HepG2 (cell line): ENCODE data around the gene SDK1. TPM values are rescaled to one million over a fixed set of nuclear protein-coding genes. Genes with fewer than 3 reads are reported as not detected.

Experiments used
- ATAC-seq: fragments of 200-7000 bp; cut with Tn5 transposase; 3 replicates; pipeline ENCODE4 v1.9.1; 2020; ENCODE audit warnings: mild to moderate bottlenecking, moderate library complexity
- BruUV-seq: library from RNA; stranded (reverse); fragments of 400-500 nt; replicated peaks from 2 replicates; lab custom pipeline; 2021; lab: Mats Ljungman, UMichigan
- CTCF ChIA-PET: fragments of 300-600 bp; formaldehyde crosslinking; extraction: SDS; loops from one replicate; lab custom pipeline; 2021; ENCODE audit warnings: low total read pairs, inconsistent platforms, low intra/inter-chr PET ratio; lab: Yijun Ruan, JAX
- POLR2A ChIA-PET: fragments of 350-600 bp; sonication (Branson Sonifier 250); formaldehyde crosslinking; loops from one replicate; lab custom pipeline; 2020; ENCODE audit warnings: antibody characterized with exemption, inconsistent platforms; lab: Yijun Ruan, JAX
- DNase-seq: peaks from one replicate; pipeline ENCODE4 v3.0.0-alpha.2; 2015; ENCODE audit warnings: low spot score
- FAIRE-seq: peaks from 3 replicates; lab custom pipeline; 2011; peaks lifted over from hg19 to GRCh38; lab: Jason Lieb, UNC
- H2AFZ ChIP-seq: one replicate; pipeline ENCODE4 v1.6.1; 2011; ENCODE audit warnings: low read length, inconsistent platforms
- H3K27ac ChIP-seq: fragments of 300-600 bp; 3 replicates; pipeline ENCODE4 v1.8.0; 2011; ENCODE audit warnings: mixed run types, mild to moderate bottlenecking, mixed read lengths, low read length, inconsistent platforms; ENCODE audit not compliant: insufficient read depth; ENCODE audit errors: extremely low read length
- H3K27me3 ChIP-seq, 2 experiments: fragments of 200-600 bp in 1 of 2; 2 replicates in 1 of 2; 3 replicates in 1 of 2; pipeline versions ENCODE4 v1.6.0 to v1.8.0; 2011; ENCODE audit warnings: low read length in 2 of 2, mild to moderate bottlenecking in 2 of 2, moderate library complexity in 2 of 2, inconsistent platforms in 1 of 2; ENCODE audit not compliant: insufficient read depth in 2 of 2, control insufficient read depth in 1 of 2
- H3K36me3 ChIP-seq, 2 experiments: fragments of 200-600 bp in 1 of 2; replicated peaks in 1 of 2; 2 replicates in 1 of 2; 3 replicates in 1 of 2; pipeline versions ENCODE4 v1.5.1 to v1.8.0; 2011; ENCODE audit warnings: low read length in 2 of 2, inconsistent platforms in 1 of 2; ENCODE audit not compliant: insufficient read depth in 2 of 2, control insufficient read depth in 1 of 2
- H3K4me1 ChIP-seq: 2 replicates; pipeline ENCODE4 v1.5.1; 2012; ENCODE audit warnings: low read length, inconsistent platforms; ENCODE audit not compliant: insufficient read depth
- H3K4me2 ChIP-seq: 2 replicates; pipeline ENCODE4 v1.6.0; 2011; ENCODE audit warnings: low read depth, low read length, inconsistent platforms
- H3K4me3 ChIP-seq, 3 experiments: fragments of 200-600 bp in 1 of 3; sonication (generic), shearing (Covaris generic) in 1 of 3; replicated peaks in 1 of 3; 2 replicates each; pipeline ENCODE4 v1.5.1; 2011 to 2016; ENCODE audit warnings: low read length in 3 of 3, inconsistent platforms in 2 of 3, low read depth in 2 of 3, mild to moderate bottlenecking in 2 of 3, control low read depth in 1 of 3, mixed read lengths in 1 of 3; ENCODE audit not compliant: insufficient read depth in 1 of 3
- H3K79me2 ChIP-seq: one replicate; pipeline ENCODE4 v1.6.1; 2011; ENCODE audit warnings: low read length, inconsistent platforms; ENCODE audit not compliant: insufficient read depth
- H3K9ac ChIP-seq: 2 replicates; pipeline ENCODE4 v1.6.0; 2011; ENCODE audit warnings: mild to moderate bottlenecking, low read depth, low read length, inconsistent platforms; ENCODE audit not compliant: insufficient read depth
- H3K9me3 ChIP-seq: 2 replicates; pipeline ENCODE4 v1.5.1; 2012; ENCODE audit warnings: mild to moderate bottlenecking, low read length
- H4K20me1 ChIP-seq: 2 replicates; pipeline ENCODE4 v1.6.0; 2011; ENCODE audit warnings: inconsistent platforms, mild to moderate bottlenecking, low read length, moderate library complexity; ENCODE audit not compliant: insufficient read depth
- ATF7 ChIP-seq, 2 experiments: fragments of 450-650 bp in 1 of 2; sonication (generic) in 1 of 2; formaldehyde crosslinking in 1 of 2; IDR thresholded peaks; 2 replicates each; pipeline versions ENCODE4 v1.4.0 to v1.6.1; 2016 to 2020; ENCODE audit warnings: antibody characterized with exemption in 1 of 2, mild to moderate bottlenecking in 1 of 2, missing genetic modification reagents in 1 of 2
- CBX5 ChIP-seq: sonication (generic); formaldehyde crosslinking; IDR thresholded peaks from 2 replicates; pipeline ENCODE4 v1.4.0; 2020; ENCODE audit warnings: missing genetic modification reagents, borderline replicate concordance
- CREB1 ChIP-seq, 2 experiments: fragments of 450-650 bp in 1 of 2; IDR thresholded peaks; 2 replicates each; pipeline ENCODE4 v1.6.1; 2016 to 2017; ENCODE audit warnings: control low read depth in 1 of 2, mild to moderate bottlenecking in 1 of 2, missing compliant biosample characterization in 1 of 2, missing genetic modification characterization in 1 of 2
- FOXK2 ChIP-seq: fragments of 450-650 bp; IDR thresholded peaks from 2 replicates; pipeline ENCODE4 v1.6.1; 2016
- FOXP1 ChIP-seq, 2 experiments: fragments of 450-650 bp in 1 of 2; IDR thresholded peaks; 2 replicates each; pipeline ENCODE4 v1.6.1; 2017 to 2018; ENCODE audit warnings: antibody characterized with exemption in 1 of 2
- MED1 ChIP-seq: sonication (generic); formaldehyde crosslinking; IDR thresholded peaks from 2 replicates; pipeline ENCODE4 v1.4.0; 2020; ENCODE audit warnings: missing genetic modification reagents
- NFE2 ChIP-seq: sonication (generic); formaldehyde crosslinking; IDR thresholded peaks from 2 replicates; pipeline ENCODE4 v1.4.0; 2020; ENCODE audit warnings: missing genetic modification reagents
- RBFOX2 ChIP-seq: fragments of 200-400 bp; formaldehyde crosslinking; IDR thresholded peaks from 2 replicates; pipeline ENCODE4 v1.6.1; 2017; ENCODE audit warnings: low read depth, mild to moderate bottlenecking, low read length
- ZNF652 ChIP-seq: IDR thresholded peaks from 2 replicates; pipeline ENCODE4 v1.6.1; 2016; ENCODE audit warnings: low read depth, borderline replicate concordance
- ZNF660 ChIP-seq: sonication (generic); formaldehyde crosslinking; IDR thresholded peaks from 2 replicates; pipeline ENCODE4 v1.5.1; 2020; ENCODE audit warnings: mild to moderate bottlenecking, low read depth, missing genetic modification reagents, borderline replicate concordance
- WGBS: methylation state at CpG from one replicate; pipeline ENCODE4 v1.1.6; 2017; ENCODE audit warnings: low lambda C conversion rate; 5-methylcytosine and 5-hydroxymethylcytosine counted together
- in situ Hi-C: cut with HindIII; loops from 2 replicates; pipeline ENCODE4 v1.10.0; 2017; ENCODE audit warnings: low pct_unique_long_range_greater_than_20kb; ENCODE audit not compliant: extremely low pct_ligation_motif_present
- intact Hi-C: fragments of 100-400 bp; cut with micrococcal nuclease; formaldehyde crosslinking; loops from one replicate; pipeline ENCODE4 v1.10.0; 2022; ENCODE audit not compliant: unreplicated experiment
- polyA plus RNA-seq, 8 experiments: library from polyadenylated mRNA; depleted of rRNA in 3 of 8; stranded (reverse) in 7 of 8; unstranded in 1 of 8; fragments of >200 nt; fragmentation: Illumina TruSeq in 4 of 8; extraction: Trizol in 4 of 8; gene quantifications; 2 replicates each; pipeline versions ENCODE4 v1.2.1 to v1.2.3, GENCODE V29; 2011 to 2016; ENCODE audit warnings: low read depth in 4 of 8, missing spikeins in 1 of 8, mixed read lengths in 1 of 8; ENCODE audit not compliant: insufficient read depth in 1 of 8
- total RNA-seq, 5 experiments: library from RNA; depleted of rRNA; stranded (reverse); fragments of >200 nt; fragmentation: Illumina TruSeq; extraction: Trizol; gene quantifications; 2 replicates each; pipeline ENCODE4 v1.2.3, GENCODE V29; 2016; ENCODE audit warnings: low read depth in 1 of 5
- TF ChIP-seq, protein P1 (sequence below): sonication (generic); formaldehyde crosslinking; IDR thresholded peaks from 2 replicates; pipeline ENCODE4 v1.9.0; 2021; ENCODE audit warnings: missing genetic modification reagents, borderline replicate concordance
- TF ChIP-seq, protein P2 (sequence below): IDR thresholded peaks from 2 replicates; pipeline ENCODE4 v1.6.1; 2012; ENCODE audit warnings: low read length, improper control_type of control experiment

SDK1 gene
- total and polyA plus RNA-seq, 2 of the 13 experiments (the other 11 are each of a cell fraction or from before 2014, with no cell fraction given): 0.35 to 2.4 TPM

DNA sequence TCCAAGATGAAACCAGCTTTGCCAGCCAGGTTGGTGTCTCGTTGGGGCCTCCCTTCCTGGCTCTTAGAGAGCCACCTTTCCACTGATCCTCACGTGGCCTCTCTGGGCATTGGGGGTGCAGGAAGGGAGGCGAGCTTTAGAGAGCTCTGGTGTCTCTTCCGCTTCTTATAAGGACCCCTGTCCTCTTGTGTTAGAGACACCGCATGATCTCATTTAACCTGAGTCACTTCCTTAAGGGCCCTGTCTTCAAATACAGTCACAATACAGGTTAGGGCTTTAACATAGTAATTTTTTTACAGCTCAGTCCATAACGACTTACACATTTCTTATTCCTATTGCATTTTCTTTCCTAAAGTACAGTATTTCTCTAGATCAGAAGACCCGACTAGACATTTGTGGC is 535.8 kb downstream of the SDK1 start:
- intact Hi-C loops: no loop called here
- ChIA-PET POLR2A (no interaction called here), CTCF (no interaction called here)
- no peak overlapping the region for H2AFZ ChIP-seq
- no peaks in the 10 kb centered on the region; a peak in 1 of 5 replicates for H3K27me3 ChIP-seq
- whole genome bisulfite sequencing: 80% methylated on average over 7 of the region's 7 CpGs
- ATAC-seq (no peak), DNase-seq (no peak), FAIRE-seq (no peak)
- H3K79me2 ChIP-seq: no peaks in the 10 kb centered on the region
- H3K4me3 ChIP-seq: no peak overlapping the region
- no peak overlapping the region for H3K4me2 ChIP-seq
- in situ Hi-C loops: no loop called here
- H3K27ac ChIP-seq: no peak overlapping the region
- no peaks in the 10 kb centered on the region for H4K20me1 ChIP-seq
- TF ChIP-seq CBX5 (no peak), ZNF660 (no peak), RBFOX2 (no peak), NFE2 (no peak)
- TF ChIP-seq, protein P1, sequence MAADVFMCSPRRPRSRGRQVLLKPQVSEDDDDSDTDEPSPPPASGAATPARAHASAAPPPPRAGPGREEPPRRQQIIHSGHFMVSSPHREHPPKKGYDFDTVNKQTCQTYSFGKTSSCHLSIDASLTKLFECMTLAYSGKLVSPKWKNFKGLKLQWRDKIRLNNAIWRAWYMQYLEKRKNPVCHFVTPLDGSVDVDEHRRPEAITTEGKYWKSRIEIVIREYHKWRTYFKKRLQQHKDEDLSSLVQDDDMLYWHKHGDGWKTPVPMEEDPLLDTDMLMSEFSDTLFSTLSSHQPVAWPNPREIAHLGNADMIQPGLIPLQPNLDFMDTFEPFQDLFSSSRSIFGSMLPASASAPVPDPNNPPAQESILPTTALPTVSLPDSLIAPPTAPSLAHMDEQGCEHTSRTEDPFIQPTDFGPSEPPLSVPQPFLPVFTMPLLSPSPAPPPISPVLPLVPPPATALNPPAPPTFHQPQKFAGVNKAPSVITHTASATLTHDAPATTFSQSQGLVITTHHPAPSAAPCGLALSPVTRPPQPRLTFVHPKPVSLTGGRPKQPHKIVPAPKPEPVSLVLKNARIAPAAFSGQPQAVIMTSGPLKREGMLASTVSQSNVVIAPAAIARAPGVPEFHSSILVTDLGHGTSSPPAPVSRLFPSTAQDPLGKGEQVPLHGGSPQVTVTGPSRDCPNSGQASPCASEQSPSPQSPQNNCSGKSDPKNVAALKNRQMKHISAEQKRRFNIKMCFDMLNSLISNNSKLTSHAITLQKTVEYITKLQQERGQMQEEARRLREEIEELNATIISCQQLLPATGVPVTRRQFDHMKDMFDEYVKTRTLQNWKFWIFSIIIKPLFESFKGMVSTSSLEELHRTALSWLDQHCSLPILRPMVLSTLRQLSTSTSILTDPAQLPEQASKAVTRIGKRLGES (CRISPR knock-in tag): no peak
- no TSS peak for BruUV-seq
- H3K9ac ChIP-seq: no peak overlapping the region
- H3K4me1 ChIP-seq: no peaks in the 10 kb centered on the region
- H3K9me3 ChIP-seq: no peaks in the 10 kb centered on the region
- H3K36me3 ChIP-seq: no peaks in the 10 kb centered on the region

DNA sequence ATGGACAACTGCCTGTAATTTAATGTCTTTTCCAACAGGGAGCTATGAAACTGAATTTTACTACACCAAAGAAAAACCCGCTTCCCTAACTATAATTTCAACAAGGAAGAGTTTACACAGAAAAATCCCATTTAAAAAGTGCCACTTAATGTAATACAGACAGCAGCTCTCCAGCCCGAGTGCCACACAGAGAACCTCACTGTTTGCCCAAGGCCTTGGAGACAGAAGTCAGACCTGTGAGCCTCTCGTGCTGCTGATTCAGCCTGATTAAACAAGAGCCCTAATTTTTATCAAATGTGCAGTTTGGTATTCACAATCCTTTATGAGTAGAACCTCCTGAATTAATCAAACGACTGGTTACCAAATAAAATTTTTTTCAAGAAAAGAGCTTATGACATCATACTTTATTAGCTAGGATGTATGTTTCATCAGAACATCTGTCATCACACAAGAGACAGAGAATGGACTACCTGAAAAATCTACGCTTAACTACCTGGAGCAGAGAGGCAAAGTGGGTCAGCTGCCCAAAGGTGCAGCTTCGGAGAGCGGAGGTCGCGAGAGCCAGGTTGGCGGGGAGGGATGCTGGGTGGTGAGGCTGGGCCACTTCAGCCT is 543.6 kb downstream of the SDK1 start:
- FAIRE-seq (no peak), DNase-seq (no peak), ATAC-seq (no peak)
- Histone ChIP-seq H3K4me3 (no peak overlapping the region), H3K27me3 (no peaks in the 10 kb centered on the region), H4K20me1 (no peaks in the 10 kb centered on the region), H3K36me3 (no peaks in the 10 kb centered on the region), H3K9me3 (no peaks in the 10 kb centered on the region), H3K4me1 (no peaks in the 10 kb centered on the region), H3K79me2 (no peaks in the 10 kb centered on the region), H3K27ac (no peak overlapping the region), H3K4me2 (no peak overlapping the region), H2AFZ (no peak overlapping the region), H3K9ac (no peak overlapping the region)
- 86% methylated on average over 10 of the region's 10 CpGs for WGBS
- in situ Hi-C loops (no loop called here), intact Hi-C loops (no loop called here)
- no TSS peak for BruUV-seq
- ChIA-PET POLR2A (no interaction called here), CTCF (no interaction called here)
- no peak for TF ChIP-seq ZNF652
- peak; percentile 89 for TF ChIP-seq ATF7 (IDR thresholded peaks at IDR 0.05)
- no peak for TF ChIP-seq ATF7 (CRISPR knock-in tag; IDR thresholded peaks at IDR 0.05)
- TF ChIP-seq FOXP1 (IDR thresholded peaks at IDR 0.05): no peak
- no peak for TF ChIP-seq FOXP1 (CRISPR knock-in tag; IDR thresholded peaks at IDR 0.05)
- TF ChIP-seq, protein P2, sequence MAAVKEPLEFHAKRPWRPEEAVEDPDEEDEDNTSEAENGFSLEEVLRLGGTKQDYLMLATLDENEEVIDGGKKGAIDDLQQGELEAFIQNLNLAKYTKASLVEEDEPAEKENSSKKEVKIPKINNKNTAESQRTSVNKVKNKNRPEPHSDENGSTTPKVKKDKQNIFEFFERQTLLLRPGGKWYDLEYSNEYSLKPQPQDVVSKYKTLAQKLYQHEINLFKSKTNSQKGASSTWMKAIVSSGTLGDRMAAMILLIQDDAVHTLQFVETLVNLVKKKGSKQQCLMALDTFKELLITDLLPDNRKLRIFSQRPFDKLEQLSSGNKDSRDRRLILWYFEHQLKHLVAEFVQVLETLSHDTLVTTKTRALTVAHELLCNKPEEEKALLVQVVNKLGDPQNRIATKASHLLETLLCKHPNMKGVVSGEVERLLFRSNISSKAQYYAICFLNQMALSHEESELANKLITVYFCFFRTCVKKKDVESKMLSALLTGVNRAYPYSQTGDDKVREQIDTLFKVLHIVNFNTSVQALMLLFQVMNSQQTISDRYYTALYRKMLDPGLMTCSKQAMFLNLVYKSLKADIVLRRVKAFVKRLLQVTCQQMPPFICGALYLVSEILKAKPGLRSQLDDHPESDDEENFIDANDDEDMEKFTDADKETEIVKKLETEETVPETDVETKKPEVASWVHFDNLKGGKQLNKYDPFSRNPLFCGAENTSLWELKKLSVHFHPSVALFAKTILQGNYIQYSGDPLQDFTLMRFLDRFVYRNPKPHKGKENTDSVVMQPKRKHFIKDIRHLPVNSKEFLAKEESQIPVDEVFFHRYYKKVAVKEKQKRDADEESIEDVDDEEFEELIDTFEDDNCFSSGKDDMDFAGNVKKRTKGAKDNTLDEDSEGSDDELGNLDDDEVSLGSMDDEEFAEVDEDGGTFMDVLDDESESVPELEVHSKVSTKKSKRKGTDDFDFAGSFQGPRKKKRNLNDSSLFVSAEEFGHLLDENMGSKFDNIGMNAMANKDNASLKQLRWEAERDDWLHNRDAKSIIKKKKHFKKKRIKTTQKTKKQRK: no peak
- no peak for TF ChIP-seq FOXK2
- peak; percentile 70; the same call in 1 of the 2 replicates for TF ChIP-seq CREB1 (IDR thresholded peaks at IDR 0.05)
- TF ChIP-seq CREB1 (CRISPR knock-in tag; IDR thresholded peaks at IDR 0.05): no peak
- TF ChIP-seq MED1: no peak
